CD4-positive, alpha-beta T cell treated with Interferon gamma for 1 hour (primary cell): ENCODE results near the gene SLC25A40.
"Not testable (repeated sequence)": the region's sequence is repeated elsewhere in the genome, so short reads cannot be mapped to it uniquely, and the experiment has no call there.

ENCODE experiments used
- DNase-seq: peaks from one replicate; pipeline ENCODE4 v3.0.0-alpha.2; 2020

SLC25A40 gene

DNA sequence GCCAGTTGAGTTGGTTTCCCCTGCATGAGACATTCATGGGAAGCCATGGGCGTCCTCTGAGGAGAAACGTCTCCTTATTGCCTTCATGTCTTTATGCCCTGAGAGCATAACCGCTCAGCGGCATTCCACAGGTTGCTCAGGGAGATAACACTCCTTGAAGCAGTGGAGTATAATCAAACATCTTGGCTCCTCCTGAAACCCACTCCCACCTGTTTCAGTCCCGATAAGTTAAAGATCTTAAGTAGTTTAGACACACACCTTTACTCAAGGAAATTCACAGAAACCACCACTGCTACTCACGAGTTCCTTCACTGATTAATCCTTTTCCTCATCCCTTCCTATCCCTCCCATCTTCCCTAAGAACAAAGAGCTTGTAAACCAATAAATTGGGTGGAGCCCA lies 9.6 kb downstream of the SLC25A40 start:
- not testable (repeated sequence) for DNase-seq

DNA sequence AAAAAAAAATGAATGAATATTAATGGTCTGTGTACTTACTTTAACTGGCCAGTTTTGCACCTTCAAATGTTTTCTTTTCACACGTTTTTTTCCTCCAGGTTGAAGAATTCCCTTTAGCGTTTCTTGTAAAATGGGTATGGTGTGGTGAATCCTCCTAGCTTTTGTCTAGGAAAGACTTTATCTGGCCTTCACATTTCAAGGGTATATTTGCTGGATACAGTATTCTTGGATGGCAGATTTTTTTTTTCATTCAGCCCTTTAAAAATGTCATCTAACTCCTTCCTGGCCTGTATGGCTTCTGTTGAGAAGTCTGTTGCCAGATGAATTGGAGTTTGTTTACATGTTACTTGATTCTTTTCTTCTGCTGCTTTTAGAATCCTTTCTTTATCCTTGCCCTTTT lies 10.1 kb downstream of the SLC25A40 start:
- DNase-seq = no peak

DNA sequence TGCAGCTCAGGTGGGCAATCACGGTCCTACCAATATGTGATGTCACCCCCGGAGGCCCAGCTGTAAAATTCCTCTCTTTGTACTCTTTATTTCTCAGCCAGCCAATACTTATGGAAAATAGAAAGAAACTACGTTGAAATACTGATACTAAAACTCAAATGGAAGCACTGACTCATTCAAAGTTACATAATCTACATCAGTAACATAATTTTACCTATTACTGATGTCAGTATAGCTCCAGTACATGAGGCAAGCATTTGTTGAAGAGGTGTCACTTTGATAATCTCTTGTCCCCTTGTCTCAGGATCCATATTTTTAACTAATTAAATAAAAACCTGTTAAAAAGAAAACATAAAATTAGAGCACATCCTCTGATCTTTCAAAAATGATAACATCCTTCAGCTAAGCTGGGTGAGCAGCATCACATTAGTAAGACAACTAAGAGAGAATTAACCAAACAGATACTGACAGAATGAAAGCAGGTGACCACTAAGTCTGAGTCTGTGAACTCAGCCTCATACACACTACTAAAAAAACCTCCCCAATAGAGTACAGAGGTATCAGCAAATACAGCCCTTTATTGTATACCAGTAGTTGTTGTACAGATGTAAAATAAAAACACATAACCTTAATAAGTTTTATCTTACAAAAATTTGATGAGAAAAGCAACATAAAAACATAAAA lies 17.6 kb downstream of the SLC25A40 start:
- no peak for DNase-seq

DNA sequence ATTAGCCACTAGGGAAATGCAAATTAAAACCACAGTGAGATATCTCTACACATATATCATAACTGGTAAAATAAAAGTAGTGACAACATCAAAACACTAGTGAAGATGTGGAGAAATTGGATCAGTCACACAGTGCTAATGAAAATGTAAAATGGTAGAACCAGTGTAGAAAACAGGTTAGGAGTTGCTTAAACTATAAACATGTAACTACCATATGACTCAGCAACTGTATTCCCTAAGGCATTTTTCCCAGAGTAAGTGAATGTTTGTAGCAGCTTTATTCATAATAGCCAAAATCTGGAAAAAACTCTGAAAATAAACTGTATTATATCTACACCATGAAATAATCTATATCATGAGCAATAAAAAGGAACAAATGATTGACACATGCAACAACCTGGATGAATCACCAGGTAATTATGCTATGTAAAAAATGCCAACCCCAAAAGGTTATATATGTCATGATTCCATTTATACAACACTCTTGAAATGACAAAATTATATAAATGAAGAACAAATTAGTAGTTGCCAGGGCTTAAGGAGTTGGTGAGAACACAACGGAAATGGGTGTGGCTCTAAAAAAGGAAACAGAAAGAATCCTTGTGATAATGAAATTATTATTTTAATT lies 22.8 kb downstream of the SLC25A40 start:
- DNase-seq = no peak

DNA sequence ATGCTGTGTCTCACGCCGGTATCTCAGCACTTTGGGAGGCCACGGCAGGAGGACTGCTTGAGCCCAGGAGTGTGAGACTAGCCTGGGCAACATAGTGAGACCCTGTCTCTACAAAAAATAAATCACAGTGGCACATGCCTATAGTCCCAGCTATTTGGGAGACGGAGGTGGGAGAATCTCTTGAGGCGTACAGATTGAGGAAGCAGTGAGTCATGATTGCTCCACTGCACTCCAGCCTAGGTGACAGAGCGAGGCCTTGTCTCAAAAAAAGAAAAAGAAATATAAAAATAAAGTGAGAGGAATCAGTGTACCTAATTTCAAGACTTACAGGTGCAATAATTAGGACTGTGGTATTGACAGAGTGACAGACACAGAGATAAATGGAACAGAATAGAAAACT lies 23.9 kb downstream of the SLC25A40 start:
- DNase-seq = no peak

DNA sequence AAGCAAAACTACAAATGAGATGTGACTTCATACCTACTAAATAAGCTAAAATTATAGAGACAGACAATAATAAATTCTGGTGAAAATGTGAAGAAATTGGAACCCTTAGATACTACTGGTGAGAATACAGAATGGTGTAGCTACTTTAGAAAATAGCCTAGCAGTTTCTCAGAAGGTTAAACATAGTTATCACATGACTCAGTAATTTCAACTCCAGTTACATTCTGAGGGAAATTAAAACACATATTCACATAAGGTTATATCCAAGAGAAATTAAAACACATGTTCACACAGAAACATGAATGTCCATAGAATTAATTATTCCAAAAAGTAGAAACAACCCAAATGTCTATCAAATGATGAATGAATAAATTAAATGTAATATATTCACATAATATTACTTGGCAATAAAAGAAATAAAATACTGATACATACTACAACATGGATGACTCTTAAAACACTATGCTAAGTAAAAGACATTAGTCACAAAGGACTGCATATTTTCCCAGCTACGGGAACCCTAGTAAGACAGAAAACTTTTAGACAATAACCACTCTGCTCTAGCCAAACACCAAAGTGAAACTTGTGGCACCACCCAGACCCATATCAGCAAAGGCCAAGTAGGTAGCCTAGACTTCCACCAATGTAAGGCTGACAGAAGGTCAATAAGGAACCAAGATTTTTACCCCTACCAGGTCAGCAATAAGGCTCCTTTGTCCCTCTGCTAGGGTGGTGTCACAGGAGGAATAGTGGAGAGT lies 25.1 kb downstream of the SLC25A40 start:
- no peak for DNase-seq

DNA sequence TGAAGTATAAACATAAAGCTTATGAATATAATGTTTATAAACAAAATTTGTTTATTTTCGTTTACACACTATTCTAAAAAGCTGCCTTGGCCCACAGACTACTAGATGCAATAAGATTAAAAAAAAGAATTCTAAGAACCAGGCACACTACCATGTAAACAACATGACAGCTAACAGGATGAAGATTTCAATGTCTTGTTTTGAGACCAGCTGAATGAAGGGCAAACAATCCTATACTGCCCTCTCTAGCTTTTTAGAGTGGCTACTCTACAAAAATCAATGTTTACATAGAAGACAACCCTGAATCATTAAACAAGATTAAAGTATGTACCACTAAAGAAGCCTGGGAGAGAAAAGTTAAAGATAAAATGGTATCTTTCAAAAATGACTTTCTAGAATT lies 38.6 kb downstream of the SLC25A40 start:
- DNase-seq = no peak

DNA sequence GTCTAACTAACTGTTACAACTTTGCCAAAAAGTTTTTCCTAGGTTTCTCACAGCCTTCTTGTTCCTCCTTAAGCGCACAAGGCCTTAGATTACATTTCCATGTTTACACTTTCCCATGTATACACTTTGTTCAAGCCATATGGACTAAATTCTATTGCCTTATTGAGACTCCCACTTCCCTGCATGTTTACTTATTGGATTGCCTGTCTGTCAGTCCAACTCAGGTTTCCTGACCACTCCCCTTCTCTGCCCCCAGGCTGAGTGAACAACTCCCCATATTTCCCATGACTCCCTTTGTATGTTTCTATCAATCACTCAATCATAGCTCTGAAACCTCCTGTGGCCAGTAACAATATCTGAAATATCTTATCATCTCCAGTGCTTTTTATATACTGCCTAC lies 43.0 kb downstream of the SLC25A40 start:
- DNase-seq = no peak

DNA sequence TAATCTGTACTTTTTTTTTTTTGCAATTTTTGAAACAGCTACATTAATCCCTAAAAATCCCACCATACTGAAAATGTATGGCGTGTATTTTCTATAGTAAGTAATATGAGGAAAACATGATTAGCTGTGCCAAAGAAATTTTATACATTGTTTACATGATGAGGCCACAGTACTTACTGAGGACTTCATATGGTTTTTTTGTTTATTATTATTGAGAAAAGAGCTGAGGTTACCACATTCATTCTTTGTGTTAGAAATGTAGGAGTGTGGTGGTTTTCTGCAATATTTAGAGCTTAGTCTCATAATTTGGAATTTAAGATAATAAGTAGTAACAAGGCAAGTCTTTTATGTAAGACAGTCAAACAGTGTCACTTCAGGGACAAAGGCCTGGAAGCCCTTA lies 45.1 kb downstream of the SLC25A40 start:
- no peak for DNase-seq

DNA sequence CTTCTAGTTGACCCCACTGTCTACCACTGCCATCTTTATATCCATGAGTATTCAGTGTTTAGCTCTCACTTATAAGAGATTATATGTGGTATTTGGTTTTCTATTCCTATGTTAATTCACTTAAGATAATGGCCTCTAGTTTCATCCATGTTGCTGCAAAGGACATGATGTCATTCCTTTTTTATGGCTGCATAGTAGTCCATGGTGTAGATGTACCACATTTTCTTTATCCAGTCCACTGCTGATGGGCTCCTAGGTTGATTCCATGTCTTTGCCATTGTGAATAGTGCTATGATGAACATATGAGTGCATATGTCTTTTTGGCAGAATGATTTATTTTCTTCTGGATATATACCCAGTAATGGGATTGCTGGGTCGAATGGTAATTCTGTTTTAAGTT lies 47.8 kb downstream of the SLC25A40 start:
- DNase-seq = not testable (repeated sequence)

DNA sequence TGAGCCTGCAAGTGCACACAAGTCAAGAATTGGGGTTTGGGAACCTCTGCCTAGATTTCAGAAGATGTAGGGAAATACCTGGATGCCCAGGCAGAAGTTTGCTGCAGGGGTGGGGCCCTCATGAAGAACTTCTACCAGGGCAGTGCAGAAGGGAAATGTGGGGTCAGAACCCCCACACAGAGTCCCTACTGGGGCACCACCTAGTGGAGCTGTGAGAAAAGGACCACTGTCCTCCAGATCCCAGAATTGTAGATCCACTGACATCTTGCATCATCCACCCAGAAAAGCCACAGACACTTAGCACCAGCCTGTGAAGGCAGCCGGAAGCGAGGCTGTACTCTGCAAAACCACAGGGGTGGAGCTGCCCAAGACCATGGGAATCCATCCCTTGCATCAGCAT lies 50.8 kb downstream of the SLC25A40 start:
- not testable (repeated sequence) for DNase-seq

DNA sequence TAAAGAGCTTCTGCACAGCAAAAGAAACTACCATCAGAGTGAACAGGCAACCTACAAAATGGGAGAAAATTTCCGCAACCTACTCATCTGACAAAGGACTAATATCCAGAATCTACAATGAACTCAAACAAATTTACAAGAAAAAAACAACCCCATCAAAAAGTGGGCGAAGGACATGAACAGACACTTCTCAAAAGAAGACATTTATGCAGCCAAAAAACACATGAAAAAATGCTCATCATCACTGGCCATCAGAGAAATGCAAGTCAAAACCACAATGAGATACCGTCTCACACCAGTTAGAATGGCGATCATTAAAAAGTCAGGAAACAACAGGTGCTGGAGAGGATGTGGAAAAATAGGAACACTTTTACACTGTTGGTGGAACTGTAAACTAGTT lies 54.1 kb downstream of the SLC25A40 start:
- not testable (repeated sequence) for DNase-seq

DNA sequence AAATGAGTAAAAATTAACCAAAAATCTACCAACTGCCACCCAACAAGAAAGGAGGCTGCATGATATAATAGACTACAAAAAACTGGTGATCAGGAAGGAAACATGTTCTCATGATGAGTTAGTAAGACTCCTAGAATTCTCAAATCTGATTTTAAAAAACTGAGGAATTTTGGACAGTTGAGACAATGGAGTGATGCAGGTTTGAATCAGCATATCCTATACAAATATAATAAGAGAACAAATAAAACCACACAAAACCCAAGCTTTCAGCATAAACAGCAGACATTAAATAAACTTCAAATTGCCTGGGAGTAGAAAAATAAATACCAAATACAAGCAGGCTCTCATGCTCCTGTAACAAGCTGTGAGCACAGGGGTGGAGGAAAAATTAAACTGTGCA lies 57.8 kb downstream of the SLC25A40 start:
- no peak for DNase-seq

DNA sequence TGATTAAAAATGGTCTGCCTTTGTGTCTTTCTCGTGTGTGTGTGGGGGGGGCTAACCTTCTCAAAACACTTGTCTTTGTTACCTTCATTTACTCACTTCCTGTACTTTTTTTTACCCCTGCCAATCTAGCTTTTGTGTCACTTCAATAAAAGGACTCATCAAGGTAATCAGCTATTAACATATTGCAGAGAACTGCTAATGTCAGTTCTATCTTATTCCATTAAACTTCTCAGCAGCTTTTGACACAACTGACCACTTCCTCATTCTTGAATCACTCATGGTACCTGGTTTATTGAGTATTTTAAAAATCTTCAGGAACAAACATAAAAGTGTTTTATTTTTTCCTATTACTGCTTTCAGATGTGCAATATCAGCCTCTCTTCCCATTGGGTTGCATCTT lies 59.8 kb downstream of the SLC25A40 start:
- no peak for DNase-seq

DNA sequence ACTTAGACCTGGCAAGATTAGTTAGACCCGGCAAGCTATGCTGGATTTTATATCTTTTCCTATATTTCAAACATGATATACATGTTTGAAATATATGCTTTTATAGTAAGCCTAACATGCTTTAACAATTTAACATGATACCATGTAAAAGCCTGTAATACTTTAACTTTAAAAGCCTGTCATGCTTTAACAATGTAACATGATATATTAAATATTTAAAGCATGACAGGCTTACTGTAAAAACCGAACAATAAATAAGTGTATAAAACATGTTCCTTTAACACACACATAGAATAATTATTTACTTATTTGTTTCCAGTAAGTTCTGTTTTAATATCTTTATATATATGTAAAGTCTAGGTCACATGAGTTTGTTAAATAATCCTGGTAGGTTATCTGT lies 65.4 kb downstream of the SLC25A40 start:
- DNase-seq = no peak

DNA sequence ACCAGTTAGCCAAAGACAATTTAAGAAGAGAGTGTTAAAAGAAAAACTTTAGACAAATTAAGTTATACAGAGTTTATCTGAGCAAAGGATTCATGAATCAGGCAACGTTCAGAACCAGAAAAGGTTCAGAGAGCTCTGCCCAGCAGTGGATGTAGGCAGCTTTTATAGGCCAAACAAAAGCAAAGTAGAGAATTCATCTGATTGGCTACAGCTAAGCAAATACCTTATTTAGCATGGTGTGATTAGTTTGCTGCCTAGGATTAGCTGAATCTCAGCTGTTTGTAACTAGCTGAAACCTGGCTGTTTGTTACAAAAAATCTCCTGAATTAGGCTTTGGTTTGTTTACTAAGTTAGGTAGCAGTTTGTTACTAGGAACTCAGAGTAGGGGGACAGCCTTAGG lies 66.0 kb downstream of the SLC25A40 start:
- no peak for DNase-seq

DNA sequence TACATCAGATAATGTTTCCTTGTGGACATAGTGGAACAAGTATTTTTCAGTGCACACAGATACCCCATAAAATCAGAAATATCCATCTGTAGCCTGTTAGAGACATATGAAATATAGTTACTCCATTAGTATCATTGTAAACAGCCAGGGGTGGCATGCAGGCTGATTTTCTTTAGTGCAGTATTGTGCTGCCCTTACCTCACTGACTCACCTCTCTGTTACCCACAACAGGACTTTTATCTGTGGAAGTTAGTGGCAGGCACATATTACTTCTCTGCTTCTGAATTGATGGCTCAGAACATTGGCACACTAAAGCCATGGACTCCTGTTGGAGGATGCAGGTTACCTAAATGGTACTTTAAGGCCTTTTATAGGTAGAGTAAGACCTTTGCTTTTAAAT lies 70.0 kb downstream of the SLC25A40 start:
- no peak for DNase-seq

DNA sequence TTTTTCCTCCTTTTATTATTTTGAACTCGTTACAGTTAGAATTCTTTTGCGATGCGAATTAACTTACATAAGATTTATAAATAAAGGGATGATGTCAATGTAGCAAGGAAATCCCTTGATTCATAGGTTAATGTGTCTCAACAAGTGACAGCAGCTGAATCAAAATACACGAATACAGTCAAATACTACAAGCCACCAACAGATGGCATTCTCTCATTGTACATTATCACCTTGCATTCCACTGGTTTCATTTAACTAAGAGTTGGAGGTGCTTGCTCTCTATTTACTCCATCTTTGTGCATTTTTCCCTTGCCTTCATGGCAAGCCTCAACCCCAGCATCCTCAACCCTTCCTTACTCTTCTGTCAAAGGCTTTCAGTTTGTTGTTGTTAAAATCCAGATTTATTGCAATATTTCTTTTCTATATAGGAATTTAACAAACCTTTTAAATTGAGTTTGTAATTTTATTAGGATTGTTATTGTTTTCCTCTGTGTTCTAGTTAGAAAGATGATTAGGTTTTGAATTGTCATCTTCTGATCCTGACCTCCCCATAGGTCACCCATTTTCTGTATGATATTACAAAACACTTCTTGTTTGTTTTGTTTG lies 78.3 kb downstream of the SLC25A40 start:
- no peak for DNase-seq

DNA sequence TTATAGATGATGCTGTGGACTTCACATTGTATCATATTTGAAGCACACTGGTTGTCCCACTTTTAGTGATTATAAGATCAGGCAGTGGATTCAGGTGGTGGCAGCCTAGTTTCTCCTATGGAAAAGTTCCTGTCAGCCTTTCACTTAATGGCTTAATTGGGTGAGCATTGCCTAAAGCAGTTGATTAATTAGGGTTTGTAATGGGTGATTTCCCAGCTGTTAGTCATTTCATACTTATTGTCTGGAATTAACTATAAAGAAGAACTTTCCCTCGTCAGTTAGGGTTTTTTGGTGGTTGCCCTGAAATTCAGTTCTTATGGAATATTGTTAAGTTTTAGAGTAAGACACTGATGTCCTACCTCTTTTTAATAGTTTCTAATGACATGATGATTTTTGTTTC lies 78.8 kb downstream of the SLC25A40 start:
- no peak for DNase-seq

DNA sequence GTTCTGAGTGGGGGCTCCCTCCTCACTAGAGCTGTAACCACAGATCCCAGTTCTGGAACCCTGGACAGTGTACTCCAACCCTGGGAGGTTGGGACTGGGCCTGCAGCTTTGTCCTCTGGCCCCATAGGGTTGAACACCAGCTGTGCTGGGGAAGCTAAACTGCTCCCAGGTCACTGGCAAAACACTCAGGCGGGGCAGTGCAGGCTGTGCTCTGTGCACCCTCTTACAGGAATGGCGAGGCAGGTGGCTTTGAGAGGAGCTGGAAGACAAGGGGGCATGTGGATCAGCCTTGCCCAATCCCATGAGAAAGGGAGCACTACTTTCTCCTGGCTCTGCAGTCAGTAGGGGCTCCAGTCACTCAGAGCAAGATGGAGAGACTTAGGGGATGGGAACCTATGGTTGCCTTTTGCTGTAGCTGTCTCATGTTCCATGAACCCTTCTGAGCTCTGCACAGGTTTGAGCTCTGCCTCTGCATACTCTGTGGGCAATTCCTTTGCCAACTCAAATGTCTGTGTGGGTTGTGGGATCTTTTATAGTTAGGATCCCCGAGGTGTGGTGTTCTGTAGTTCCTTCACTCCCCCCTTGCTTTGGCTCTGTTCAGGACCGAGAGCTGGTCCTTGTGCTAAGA lies 90.7 kb downstream of the SLC25A40 start:
- DNase-seq = no peak

DNA sequence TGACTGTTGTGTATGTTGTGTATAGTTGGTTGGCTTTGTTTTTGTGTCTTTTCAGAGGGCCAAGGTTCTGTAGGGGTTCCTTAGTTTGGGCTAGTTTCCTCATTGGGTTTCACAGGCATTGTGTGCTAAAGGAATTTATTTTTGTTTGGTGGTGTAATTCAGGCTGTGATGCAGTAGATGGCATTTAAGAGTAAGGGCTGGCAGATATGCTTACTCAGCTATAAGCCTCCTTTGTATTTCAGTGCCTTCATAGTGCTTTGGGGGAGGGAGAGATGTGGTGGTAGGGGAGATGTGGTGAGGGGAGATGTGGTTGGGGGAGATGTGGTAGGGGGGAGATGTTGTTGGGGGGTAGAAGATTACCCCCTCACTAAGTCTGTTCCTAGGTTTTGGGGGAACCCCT lies 91.7 kb downstream of the SLC25A40 start:
- no peak for DNase-seq
